ENCODE measurements around the gene INO80E.
"Not testable (repeated sequence)": the region's sequence is repeated elsewhere in the genome, so short reads cannot be mapped to it uniquely, and the experiment has no call there.

The INO80E gene

GRCh38 chr16:30016555-30017276, 20.7 kb downstream of the INO80E start:
- DNase-seq: no peak
- peaks cover 15% of the 10 kb centered on the region for H3K4me1 Mint-ChIP-seq
- no peak overlapping the region for H3K4me3 Mint-ChIP-seq
- no peaks in the 10 kb centered on the region for H3K9me3 Mint-ChIP-seq
- H3K27ac Mint-ChIP-seq: no peak overlapping the region
- no peak for TF ChIP-seq CTCF (IDR thresholded peaks at IDR 0.05)
- H3K36me3 Mint-ChIP-seq (ENCODE audit: low read depth): no peaks in the 10 kb centered on the region
- peaks cover 70% of the 10 kb centered on the region for H3K27me3 Mint-ChIP-seq (ENCODE audit: low read depth, poor library complexity)

GRCh38 chr16:30017277-30017656, 21.2 kb downstream of the INO80E start:
- H3K9me3 Mint-ChIP-seq: no peaks in the 10 kb centered on the region
- H3K4me1 Mint-ChIP-seq: peaks cover 10% of the 10 kb centered on the region
- DNase-seq: no peak
- peaks cover 68% of the 10 kb centered on the region for H3K27me3 Mint-ChIP-seq (ENCODE audit: low read depth, poor library complexity)
- H3K4me3 Mint-ChIP-seq: no peak overlapping the region
- no peak for TF ChIP-seq CTCF (IDR thresholded peaks at IDR 0.05)
- H3K36me3 Mint-ChIP-seq (ENCODE audit: low read depth): no peaks in the 10 kb centered on the region
- no peak overlapping the region for H3K27ac Mint-ChIP-seq

- H3K27ac Mint-ChIP-seq: not testable (repeated sequence)
Observed at GRCh38 chr16:30017937-30018336, 21.9 kb downstream of the INO80E start.

GRCh38 chr16:30018731-30019158, 22.7 kb downstream of the INO80E start:
- H3K27me3 Mint-ChIP-seq (ENCODE audit: low read depth, poor library complexity): peaks cover 70% of the 10 kb centered on the region
- no peaks in the 10 kb centered on the region for H3K36me3 Mint-ChIP-seq (ENCODE audit: low read depth)
- no peak for DNase-seq
- H3K27ac Mint-ChIP-seq: no peak overlapping the region
- no peak for TF ChIP-seq CTCF (IDR thresholded peaks at IDR 0.05)
- peaks cover 10% of the 10 kb centered on the region for H3K4me1 Mint-ChIP-seq
- H3K4me3 Mint-ChIP-seq: no peak overlapping the region
- no peaks in the 10 kb centered on the region for H3K9me3 Mint-ChIP-seq

More at GRCh38 chr16:30017937-30018336, 21.9 kb downstream of the INO80E start:
- DNase-seq; H3K4me1 Mint-ChIP-seq; H3K4me3 Mint-ChIP-seq; H3K9me3 Mint-ChIP-seq; H3K36me3 Mint-ChIP-seq (ENCODE audit: low read depth): not testable (repeated sequence)
- peaks cover 66% of the 10 kb centered on the region for H3K27me3 Mint-ChIP-seq (ENCODE audit: low read depth, poor library complexity)

- Mint-ChIP-seq H3K27ac (no peak within 1 kb of the TSS), H3K4me1 (peaks cover 23% of the 10 kb centered on the region), H3K4me3 (no peak within 1 kb of the TSS), H3K9me3 (no peaks in the 10 kb centered on the region), H3K27me3 (ENCODE audit: low read depth, poor library complexity) (peaks cover 54% of the 10 kb centered on the region), H3K36me3 (ENCODE audit: low read depth) (no peaks in the 10 kb centered on the region)
- no peak for TF ChIP-seq CTCF (IDR thresholded peaks at IDR 0.05)
- no peak for DNase-seq
Observed at GRCh38 chr16:30022887-30023286, 26.8 kb downstream of the INO80E start, which contains the start of gene C16orf92. TSS of gene C16orf92 (plus strand) at chr16:30023198. CDS start at chr16:30023341, 143 bp downstream.

GRCh38 chr16:30023586-30023985, 27.5 kb downstream of the INO80E start:
- no peak overlapping the region for H3K4me3 Mint-ChIP-seq
- peaks cover 57% of the 10 kb centered on the region for H3K27me3 Mint-ChIP-seq (ENCODE audit: low read depth, poor library complexity)
- no peak for TF ChIP-seq CTCF (IDR thresholded peaks at IDR 0.05)
- DNase-seq: no peak
- no peak overlapping the region for H3K27ac Mint-ChIP-seq
- H3K36me3 Mint-ChIP-seq (ENCODE audit: low read depth): no peaks in the 10 kb centered on the region
- no peaks in the 10 kb centered on the region for H3K9me3 Mint-ChIP-seq
- H3K4me1 Mint-ChIP-seq: peaks cover 26% of the 10 kb centered on the region
